Neural progenitor cell (in vitro differentiated cells): ENCODE data around the gene TMEFF2.
A peak's percentile ranks its signal among the peaks of the same experiment; 100 is the strongest.

Source experiments
- EZH2 ChIP-seq: fragments of 200-600 bp; sonication (generic); IDR thresholded peaks from 2 replicates; pipeline ENCODE4 v1.6.1; 2017; ENCODE audit warnings: antibody characterized with exemption, mild to moderate bottlenecking, moderate library complexity
- TF ChIP-seq, protein P1 (sequence below): fragments of 200-600 bp; sonication (generic); IDR thresholded peaks from 2 replicates; pipeline ENCODE4 v1.5.1; 2017; ENCODE audit warnings: antibody characterized with exemption, mild to moderate bottlenecking

- TF ChIP-seq, protein P1, sequence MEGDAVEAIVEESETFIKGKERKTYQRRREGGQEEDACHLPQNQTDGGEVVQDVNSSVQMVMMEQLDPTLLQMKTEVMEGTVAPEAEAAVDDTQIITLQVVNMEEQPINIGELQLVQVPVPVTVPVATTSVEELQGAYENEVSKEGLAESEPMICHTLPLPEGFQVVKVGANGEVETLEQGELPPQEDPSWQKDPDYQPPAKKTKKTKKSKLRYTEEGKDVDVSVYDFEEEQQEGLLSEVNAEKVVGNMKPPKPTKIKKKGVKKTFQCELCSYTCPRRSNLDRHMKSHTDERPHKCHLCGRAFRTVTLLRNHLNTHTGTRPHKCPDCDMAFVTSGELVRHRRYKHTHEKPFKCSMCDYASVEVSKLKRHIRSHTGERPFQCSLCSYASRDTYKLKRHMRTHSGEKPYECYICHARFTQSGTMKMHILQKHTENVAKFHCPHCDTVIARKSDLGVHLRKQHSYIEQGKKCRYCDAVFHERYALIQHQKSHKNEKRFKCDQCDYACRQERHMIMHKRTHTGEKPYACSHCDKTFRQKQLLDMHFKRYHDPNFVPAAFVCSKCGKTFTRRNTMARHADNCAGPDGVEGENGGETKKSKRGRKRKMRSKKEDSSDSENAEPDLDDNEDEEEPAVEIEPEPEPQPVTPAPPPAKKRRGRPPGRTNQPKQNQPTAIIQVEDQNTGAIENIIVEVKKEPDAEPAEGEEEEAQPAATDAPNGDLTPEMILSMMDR: peak; percentile 28
- no peak for TF ChIP-seq EZH2
Measured at GRCh38 chr2:192197357-192197756, 2.6 kb upstream of the TMEFF2 start.
